T-helper 2 cell treated with Interferon-gamma antibody and Interleukin-4, amounts not matched to agents 100 ng/mL and 5 ng/mL, for 36 hours (primary cell): ENCODE data around the gene KIZ. TPM values are rescaled to one million over a fixed set of nuclear protein-coding genes. Genes with fewer than 3 reads are reported as not detected.
"Not testable (repeated sequence)": the region's sequence is repeated elsewhere in the genome, so short reads cannot be mapped to it uniquely, and the experiment has no call there.

Source experiments
- intact Hi-C: fragments of 100-400 bp; cut with micrococcal nuclease; formaldehyde crosslinking; loops from one replicate; pipeline ENCODE4 v1.15.1; 2023
- total RNA-seq: library from RNA; stranded (reverse); gene quantifications from 2 replicates; pipeline ENCODE4 v1.2.3, GENCODE V29; 2022

KIZ gene
- total RNA-seq, 1 donor from 2014 or later: 15.5 TPM

DNA sequence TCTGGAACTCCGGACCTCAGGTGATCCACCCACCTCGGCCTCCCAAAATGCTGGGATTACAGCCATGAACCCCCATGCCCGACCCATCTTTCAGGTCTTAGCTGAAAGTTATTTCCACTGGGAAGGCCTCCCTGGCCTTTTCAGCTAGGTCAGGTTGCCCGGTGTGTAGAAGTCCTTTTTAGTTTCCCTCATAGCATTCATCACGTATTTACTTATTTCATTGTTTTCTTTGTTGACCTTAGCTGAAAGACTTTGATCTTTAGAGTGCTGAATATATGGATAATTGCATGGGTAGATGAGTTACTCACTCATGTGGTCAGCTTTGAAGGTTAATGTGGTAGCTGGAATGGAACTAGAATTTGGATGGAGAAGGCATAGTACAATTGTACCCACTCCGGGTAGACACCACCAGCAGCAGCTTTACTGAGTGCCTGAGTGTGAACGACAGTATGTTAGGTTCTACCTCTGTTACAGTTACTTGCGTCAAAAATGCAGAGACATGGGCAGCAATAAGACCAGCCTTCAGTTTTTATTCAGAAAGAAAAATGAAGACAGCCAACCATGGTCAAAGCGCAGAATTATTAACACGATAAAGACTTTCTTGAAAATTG is 9.1 kb downstream of the KIZ start:
- intact Hi-C loops: no loop called here

DNA sequence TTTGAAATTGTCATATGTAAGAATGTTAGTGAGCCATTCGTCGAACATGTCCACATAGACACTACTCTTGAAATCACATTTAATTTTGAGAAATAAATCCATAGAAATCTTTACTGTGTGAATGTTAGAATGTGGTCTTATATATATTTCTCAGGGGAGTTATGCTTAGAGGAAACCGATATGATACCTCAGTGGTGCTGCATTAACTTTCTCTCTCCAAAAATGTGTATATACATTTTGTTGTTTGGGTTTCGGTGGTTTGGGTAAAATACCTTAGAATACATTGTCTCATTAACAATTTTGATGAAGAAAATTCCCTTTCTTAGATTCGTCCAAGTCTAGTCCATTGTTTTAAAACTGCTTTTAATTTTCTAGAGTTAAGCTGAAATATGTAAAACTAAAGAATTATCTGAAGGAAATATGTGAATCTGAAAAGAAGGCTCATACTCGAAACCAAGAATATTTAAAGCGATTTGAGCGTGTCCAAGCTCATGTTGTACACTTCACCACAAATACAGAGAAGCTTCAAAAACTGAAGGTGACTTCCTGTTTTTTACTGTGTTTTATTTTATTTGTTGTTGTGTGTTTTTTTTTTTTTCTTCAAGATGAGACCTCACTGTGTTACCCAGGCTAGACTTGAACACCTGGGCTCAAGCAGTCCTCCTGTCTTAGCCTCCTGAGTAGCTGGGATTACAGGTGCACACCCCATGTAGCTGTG is 10.3 kb downstream of the KIZ start:
- intact Hi-C loops: no loop called here

DNA sequence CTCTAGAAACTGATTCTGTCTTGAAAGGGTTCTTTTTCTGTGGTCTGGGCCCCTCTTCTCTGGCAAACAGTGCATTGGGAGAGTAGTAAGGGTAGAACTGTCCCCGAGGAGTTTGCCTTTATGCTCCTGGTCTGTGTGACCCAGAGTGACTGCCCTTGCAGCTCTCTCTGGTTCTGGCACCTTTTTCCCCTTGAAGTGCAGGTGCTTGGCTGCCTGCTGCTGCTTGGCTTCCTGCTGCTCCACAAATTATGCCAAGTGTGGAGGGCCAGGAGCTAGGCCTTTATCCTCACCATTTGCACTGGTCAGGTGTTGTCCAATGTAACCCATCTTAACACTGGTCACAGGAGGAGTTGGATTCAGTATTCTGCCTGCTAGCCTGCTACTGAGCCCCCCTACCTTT is 11.2 kb downstream of the KIZ start:
- intact Hi-C loops: no loop called here

DNA sequence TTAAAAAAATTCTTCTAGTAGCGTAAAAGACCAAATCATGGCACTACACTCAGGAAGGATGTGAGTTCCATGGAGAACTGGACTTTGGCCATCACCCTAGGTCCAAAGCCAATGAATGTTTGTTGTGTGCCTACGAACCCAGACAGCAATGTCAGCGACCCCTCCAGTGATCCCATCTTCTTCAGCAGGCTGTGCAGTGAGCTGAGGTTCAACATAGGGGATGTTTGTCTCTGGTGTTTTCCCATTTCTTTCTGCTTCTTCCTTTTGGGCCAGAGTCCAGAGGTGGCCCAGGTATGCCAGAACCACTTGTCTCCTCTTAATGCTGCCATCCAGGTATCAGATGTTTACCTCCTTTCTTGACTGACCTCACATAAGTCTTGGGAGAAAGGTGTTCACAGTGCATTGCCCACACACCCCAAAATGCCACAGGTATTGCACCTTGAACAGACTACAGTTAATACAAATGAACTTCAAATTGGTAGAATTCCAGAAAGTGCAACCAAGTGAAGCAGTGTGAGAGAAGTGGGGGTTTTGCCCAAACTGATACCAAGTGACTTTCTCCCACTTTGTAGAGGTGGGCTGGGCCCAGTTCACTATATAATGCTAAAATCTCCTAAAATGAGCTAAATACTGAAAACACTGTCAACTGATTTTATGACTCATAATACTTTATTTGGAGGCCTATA is 14.1 kb downstream of the KIZ start:
- intact Hi-C loops: no loop called here

DNA sequence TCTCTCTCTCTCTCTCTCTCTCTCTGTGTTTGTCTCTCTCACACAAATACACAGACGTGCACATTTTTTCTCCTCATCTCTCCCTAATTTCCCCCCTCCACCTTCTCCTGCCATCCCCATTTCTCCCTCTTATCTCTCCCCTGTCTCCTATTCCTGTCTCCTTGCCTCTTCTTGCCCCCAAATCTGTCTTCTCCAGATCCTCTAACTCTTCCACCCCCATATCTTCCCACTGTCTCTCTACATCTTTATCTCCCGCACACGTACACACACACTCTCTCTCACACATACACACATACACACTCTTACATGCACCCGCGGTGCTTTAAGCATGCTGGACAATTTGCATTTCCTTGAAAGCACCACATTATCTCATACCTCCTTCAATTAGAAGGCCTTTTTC is 15.9 kb downstream of the KIZ start:
- intact Hi-C loops: no loop called here

DNA sequence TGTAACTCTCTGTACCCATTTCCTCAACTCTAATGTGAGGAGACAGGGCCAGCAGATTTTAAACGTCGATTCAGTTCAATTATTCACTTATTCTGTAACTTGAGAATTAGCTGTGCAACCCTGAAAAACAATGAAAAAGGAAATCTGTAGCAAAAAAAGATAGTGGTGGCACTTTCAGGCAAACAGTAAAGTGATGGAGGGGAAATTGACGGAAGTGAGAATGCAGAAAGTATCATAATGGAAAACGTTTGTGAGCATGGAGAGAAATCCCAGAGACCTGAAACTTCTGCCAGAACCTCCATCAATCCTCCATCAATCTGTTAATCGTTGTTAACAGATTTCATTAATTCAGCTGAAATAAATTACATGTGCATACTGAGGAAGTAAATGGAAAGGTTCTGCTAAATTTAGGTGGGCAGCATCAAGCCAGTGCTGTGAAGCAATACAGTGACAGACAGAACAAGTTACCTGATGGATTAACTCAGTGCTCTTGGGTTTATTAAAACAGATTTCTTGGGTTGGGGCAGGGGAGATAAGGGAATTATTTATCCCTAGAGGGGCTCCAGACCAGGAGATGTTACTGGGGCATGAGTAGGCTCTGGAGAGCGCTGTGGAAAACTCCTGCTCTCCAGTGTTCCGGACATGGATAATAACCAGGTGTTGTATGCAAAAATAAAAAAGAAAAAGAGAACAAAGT is 17.5 kb downstream of the KIZ start:
- intact Hi-C loops: no loop called here

DNA sequence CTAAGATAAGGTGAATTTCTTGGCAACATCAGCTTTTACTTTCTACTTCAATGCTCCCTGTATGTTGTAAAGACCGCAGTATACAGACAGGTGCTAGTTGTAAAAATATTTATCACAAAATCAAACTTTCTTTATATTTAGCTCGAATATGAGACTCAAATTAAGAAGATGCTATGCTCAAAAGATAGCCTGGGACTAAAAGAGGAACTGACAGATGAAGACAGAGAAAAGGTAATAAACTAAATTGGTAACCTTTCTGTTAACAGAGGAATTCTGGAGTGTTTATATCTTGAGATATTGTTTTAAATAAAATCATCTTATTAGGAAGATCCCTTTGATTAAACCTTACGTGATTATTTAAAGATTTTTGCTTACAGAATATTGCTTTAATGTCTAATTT is 19.5 kb downstream of the KIZ start:
- intact Hi-C loops: no loop called here

DNA sequence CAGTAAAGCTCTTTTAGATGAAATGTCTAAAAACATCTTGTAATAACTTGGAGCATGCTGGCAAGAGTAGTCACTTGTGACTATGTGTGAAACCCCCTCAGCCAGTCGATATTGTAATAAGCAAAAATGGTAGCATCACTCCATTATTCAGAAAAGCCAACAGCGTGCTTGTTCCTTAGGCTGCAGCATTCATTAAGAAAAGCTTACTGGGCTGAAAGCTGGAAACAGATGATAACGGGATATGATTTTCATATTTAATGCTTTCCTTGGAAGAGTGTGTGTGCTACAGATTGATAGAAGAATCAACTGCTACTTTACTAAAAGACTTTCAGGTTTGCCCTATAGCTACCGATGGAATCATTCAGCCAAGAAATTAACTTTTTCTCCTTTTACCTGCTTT is 20.3 kb downstream of the KIZ start:
- intact Hi-C loops: no loop called here

DNA sequence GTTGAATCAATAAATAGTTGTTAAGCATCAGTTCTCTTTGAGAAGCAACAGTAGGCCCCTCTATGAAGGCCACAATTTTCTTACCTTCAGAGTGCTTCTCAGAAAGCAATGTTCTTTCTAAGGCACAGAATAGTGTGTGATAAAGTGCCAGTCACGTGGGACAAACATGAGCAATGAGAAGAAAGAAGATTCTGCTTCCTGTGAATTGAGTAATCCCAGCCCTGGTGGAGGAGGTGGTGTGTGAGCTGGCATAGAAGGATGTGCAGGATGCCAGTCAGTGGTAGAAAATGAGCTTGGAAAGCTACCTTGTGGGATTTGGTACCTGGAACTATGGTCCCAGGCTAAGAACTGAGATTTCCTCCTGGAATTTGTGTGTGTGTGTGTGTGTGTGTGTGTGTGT is 21.7 kb downstream of the KIZ start:
- intact Hi-C loops: no loop called here

DNA sequence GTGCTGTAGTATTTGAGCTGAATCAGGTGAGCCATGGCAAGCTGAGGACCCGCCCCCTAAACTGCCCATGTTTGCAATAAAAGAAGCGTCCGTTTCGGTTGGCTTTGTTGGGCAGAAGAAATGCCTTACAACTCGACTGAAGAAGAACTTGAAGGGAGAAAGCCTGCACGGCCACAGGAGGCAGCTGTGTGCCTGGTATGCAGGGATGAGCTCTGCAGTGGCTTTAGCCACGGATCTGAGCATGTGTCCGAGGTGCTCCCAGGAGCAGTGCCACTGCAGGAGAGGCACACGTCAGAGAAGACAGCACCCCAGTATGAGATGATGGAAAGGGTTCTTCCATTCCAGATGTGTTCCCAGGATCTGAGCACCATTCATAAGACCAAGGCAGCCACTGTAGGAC is 23.5 kb downstream of the KIZ start:
- intact Hi-C loops: no loop called here

DNA sequence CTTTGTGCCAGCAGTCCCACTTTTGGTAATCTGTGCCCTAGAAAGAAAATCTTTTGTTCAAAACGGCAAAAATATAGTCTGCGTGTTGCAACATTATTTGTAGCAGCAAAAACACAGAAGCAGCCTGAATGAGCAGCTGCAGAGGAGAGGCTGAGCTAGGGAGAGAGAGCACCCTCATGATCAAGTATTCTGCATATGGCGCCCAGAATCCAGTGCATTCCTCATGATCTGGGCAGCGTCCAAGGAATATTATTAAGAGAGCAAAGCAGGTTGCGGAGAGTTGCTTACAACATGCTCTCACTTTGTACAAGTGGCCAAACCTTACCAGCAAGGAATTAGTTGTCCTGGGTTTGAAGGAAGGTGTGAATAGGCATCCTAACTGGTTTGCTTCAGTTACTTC is 25.9 kb downstream of the KIZ start:
- intact Hi-C loops: no loop called here

DNA sequence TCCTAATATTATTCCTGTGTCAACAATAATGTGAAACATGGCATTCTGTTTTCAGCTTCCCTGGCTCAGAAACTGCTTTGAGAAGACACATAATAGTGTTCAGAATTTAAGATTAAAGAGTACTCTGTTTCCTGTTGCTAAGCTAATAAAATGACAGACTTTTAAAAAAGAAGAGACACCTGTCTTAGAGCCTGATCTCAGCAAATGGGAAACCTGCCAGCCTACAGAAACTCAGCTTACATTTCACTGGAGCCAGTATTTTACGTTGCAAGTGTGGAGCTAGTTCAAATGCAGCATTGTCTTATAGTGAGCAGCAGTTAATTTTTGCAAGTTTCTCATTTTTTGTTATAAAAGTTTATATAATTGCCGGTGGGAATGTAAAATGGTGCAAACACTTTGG is 28.8 kb downstream of the KIZ start:
- intact Hi-C loops: no loop called here

DNA sequence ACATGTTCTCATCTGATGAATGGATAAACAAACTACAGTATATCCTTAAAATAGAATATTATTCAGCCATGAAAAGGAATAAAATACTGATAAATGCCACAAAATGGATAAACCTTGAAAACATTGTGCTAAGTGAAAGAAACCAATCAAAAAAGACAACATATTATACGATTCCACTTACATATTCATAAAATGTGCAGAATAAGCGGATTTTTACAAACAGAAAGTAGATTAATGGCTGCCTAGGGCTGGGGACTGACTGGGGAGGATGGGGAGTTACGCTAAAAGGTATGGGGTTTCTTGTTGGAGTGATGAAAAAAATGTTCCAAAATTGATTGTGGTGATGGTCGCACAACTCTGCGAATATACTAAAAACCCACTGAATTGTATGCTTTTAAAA is 29.4 kb downstream of the KIZ start:
- intact Hi-C loops: no loop called here

DNA sequence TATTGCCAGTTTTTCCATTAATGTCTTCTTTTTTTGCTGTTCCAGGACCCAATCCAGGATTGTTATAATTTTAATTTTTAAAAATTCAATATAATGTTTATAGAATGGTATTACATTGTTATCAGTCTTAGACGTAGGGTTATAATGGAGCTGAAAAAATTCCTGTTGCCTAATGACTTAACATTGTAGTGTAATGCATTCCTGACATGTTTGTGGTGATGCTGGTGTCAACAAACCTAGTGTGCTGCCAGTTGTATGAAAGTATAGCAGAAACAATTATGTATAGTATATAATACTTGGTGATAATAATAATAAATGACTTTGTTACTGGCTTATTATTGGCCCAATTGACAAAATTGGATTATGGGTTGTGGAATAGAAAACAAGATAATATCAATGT is 30.4 kb downstream of the KIZ start:
- intact Hi-C loops: no loop called here

DNA sequence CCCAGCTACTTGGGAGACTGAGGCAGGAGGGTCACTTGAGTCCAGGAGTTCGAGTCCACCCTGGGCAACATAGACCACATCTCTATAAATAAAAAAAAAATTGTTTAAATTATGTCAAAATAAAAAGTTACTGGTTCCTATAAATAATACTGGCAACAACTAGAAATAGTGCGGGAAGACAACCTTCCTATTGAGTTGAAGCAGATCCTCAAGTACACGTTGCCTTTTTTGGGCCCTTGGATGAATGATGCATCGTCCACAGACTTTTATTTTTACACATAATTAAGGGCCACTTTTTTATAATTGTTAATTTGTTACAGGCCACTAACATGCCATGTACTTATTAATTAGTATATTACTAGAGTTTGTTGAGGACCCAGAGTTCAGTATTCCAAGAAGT is 31.1 kb downstream of the KIZ start:
- intact Hi-C loops: no loop called here

DNA sequence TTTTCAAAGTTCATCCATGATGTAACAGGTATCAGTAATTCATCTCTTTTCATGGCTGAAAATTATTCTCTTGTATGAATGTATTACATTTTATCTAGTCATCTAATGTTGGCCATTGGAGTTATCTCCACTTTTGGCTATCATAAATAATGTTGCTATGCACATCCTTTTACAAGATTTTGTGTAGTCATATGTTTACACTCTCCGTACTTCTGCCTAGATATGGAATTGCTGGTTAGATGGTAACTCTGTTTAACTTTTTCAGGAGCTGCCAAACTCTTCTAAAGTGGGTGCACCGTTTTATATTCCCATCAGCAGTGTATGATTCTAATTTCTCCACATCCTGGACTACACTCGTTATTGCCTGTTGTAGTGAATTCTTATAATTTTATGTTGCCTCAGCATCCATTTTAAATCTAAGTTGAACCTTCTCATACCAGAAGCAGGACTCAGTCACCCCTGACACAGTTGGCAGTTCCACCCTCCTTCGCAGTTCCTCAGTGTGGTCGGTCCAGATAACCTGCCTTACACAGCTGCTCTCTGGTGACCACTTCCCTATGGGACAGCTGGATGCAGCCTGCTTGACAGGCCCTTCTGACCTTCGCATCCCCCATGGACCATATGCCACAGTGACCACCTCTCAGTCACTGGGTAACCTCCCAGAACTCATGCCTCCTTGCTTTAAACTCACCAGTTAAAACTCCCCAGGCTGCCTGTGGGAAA is 33.9 kb downstream of the KIZ start:
- intact Hi-C loops: no loop called here

DNA sequence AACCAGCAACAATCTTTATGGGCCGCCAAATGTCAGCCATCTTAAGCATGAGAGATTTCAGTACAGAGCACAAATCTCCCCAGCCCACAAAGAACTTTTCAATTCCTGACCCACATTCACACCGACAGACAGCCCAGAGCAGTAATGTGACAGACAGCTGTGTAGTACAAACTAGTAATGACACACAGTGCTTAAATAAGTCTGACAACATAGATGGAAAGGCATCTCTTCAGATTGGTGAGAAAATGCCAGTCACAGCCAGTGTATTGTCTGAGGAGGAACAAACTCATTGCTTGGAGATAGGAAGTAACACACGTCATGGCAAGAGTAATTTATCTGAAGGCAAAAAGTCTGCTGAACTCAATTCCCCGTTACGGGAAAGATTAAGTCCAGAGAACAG is 36.0 kb downstream of the KIZ start:
- intact Hi-C loops: no loop called here

DNA sequence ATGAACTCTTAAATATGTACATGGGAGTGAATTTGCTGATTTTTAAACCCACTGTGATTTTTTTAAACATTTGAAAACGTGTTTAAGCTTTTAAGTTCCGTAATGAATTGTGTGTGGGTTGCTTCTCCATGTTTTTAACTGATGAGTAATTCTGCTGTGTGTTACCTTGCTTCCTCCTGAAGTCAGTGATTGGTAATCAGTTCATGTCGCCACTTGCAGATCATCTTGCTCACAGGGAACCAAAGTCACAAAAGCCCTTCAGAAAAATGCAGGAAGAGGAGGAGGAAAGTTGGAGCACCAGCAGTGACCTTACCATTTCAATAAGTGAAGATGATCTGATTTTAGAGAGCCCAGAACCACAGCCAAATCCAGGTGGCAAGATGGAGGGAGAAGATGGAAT is 36.7 kb downstream of the KIZ start:
- intact Hi-C loops: no loop called here

DNA sequence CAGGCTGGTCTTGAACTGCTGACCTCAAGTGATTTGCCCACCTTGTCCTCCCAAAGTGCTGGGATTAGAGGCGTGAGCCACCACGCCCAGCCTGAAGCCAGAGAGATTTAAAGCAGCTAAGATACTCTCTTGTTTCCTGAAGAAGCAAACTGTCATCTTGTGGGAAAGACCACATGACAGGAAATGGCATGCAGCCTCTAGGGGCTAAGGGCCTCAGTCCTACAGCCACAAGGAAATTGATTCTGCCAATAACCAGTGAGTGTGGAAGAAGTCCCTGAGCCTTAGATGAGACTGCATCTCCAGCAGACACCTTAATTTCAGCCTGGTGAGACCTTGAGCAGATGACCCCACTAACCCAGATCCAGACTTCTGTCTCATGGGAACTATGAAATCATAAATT is 40.9 kb downstream of the KIZ start:
- intact Hi-C loops: loop anchor here (2.0 kb wide), 1 partner anchor 40 kb away; the partner anchor contains the start of gene KIZ

DNA sequence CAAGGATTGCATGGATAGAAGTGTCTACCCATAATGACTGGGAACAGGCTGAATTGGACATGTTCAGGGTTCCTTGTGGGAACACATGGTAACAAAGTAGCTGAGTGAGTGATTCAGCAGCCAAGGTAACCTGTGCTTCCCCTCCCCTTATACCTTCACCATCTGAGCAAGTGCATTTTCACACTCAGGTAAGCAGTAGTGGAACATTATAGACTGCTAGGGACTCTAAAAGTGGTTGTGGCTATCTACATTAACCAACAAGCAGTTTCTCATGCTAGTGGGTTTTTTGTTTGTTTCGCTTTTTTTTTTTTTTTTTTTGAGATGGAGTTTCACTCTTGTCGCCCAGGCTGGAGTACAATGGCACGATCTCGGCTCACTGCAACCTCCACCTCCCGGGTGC is 41.4 kb downstream of the KIZ start:
- intact Hi-C loops: loop anchor here (2.0 kb wide), 1 partner anchor 40 kb away; the partner anchor contains the start of gene KIZ

DNA sequence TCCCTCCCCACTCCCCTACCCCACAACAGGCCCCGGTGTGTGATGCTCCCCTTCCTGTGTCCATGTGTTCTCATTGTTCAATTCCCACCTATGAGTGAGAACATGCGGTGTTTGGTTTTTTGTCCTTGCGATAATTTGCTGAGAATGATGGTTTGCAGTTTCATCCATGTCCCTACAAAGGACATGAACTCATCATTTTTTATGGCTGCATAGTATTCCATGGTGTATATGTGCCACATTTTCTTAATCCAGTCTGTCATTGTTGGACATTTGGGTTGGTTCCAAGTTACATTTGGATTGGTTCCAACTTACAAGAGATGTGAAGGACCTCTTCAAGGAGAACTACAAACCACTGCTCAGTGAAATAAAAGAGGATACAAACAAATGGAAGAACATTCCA is 42.2 kb downstream of the KIZ start:
- intact Hi-C loops: not testable (repeated sequence)
